ENCODE measurements around the gene FTO. TPM values are rescaled to one million over a fixed set of nuclear protein-coding genes. Genes with fewer than 3 reads are reported as not detected.

FTO gene
- total and polyA plus RNA-seq, 3 donors from 2014 or later, result 32.4 to 64.7 (median 50.3) TPM

DNA sequence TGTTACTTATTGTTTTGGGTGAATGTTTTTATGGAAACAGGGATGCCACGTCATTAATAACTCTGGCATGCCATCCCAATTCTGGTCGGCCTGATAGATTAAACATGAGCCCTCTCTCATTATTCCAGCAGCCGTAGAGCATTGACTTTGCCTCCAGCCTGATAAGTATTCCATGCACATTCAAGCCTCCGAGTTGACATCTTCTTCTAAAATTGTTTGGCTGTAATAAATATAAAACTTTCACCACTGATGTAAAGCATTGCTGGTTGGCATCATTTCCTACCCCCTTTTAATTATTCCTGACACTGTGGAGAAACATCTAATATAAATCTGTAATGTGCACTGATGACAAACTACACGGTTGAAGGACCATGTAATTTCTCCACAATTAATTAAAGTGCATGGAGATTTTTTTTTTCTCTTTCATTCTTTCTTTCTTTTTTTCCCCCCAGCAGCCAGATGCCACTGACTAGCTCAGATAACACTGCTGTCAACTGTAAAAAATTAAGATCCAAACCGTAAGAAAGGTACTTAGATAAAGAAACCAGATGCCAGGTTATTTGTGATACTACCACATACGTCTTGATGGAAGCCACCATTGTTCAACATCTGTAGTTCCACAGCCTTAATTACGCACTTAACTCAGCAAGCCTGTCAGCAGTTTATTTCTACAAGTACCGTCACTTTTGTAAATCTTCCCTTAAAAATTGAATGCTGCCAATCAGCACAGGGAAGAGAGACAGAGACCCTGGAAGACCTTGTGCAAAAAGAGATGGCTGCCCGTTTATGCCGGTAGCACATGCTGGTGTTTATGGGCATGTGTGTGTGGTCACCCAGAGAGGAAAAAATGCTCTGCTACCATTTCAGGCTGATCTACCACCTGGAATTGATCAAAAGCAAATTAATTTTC is 344.9 kb downstream of the FTO start:
- TF ChIP-seq POLR2A (IDR thresholded peaks at IDR 0.05) (no peak), CTCF (IDR thresholded peaks at IDR 0.05) (no peak)
- Histone ChIP-seq H3K27ac (no peak overlapping the region), H3K27me3 (no peaks in the 10 kb centered on the region), H3K9me3 (no peaks in the 10 kb centered on the region), H3K4me1 (no peaks in the 10 kb centered on the region), H3K36me3 (ENCODE audit: low read depth, missing control alignments) (no peaks in the 10 kb centered on the region), H3K4me3 (no peak overlapping the region)
- intact Hi-C loops (cut with DNase I; ENCODE audit: low total_unique reads), result no loop called here
- 78 to 83% methylated on average over 11 of the region's 11 CpGs for WGBS, 2 donors
- DNase-seq, result no peak

DNA sequence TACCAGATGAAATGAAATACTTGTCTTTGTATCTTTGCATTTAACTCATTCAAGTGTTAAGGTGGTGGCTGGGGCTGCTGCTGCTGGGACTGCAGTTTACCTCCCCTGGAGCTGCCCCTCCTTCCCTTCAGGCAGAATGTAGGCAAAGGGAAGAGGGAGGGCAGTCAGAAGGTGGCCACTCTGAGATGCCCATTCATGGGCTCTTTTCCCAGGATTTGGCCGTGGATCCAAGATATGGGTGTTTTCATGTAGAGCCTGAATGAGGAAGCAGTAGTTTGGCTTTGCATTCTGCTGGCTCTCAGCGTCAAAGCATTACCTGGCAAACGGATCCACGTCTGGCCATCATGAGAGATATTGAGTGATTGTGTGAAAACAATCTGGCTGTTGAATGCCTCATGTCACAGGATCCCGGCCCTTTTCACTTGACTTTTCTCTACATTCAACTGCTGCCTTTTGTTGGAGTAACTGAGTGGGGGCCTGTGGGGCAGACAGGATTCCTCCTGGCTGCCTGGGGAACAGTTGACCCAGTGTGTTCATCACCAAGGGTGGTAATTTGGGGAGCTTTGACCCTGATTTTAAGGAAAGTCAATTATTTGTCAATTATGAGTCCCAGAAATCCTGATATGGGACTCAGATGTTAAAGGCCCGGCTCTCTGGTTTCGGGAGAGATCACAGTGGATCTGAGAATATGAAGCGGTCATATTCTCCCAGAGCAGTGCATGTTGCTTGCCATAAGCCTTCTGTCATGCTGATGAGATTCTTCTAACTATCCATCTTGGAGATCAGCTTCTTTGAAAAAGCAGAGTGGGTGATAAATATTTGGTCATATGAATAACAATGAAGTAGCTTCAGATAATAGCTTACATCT is 345.9 kb downstream of the FTO start:
- intact Hi-C loops (cut with DNase I; ENCODE audit: low total_unique reads), result no loop called here
- Histone ChIP-seq H3K27me3 (no peaks in the 10 kb centered on the region), H3K4me3 (no peak overlapping the region), H3K4me1 (no peaks in the 10 kb centered on the region), H3K36me3 (ENCODE audit: low read depth, missing control alignments) (no peaks in the 10 kb centered on the region), H3K9me3 (no peaks in the 10 kb centered on the region), H3K27ac (no peak overlapping the region)
- 84 to 90% methylated on average over 7 to 8 of the region's 8 CpGs for WGBS, 2 donors
- DNase-seq, result no peak
- TF ChIP-seq POLR2A (IDR thresholded peaks at IDR 0.05) (no peak), CTCF (IDR thresholded peaks at IDR 0.05) (no peak)

GRCh38 chr16:54050459-54051210 is 346.7 kb downstream of the FTO start:
- no peaks in the 10 kb centered on the region for H3K27me3 ChIP-seq
- intact Hi-C loops (cut with DNase I; ENCODE audit: low total_unique reads), result no loop called here
- no peaks in the 10 kb centered on the region for H3K36me3 ChIP-seq (ENCODE audit: low read depth, missing control alignments)
- no peak for DNase-seq
- 80 to 81% methylated on average over 7 of the region's 7 CpGs for WGBS, 2 donors
- H3K27ac ChIP-seq, result no peak overlapping the region
- TF ChIP-seq POLR2A (IDR thresholded peaks at IDR 0.05), result no peak
- no peak for TF ChIP-seq CTCF (IDR thresholded peaks at IDR 0.05)
- H3K9me3 ChIP-seq, result no peaks in the 10 kb centered on the region
- no peaks in the 10 kb centered on the region for H3K4me1 ChIP-seq
- H3K4me3 ChIP-seq, result no peak overlapping the region

- intact Hi-C loops (cut with DNase I; ENCODE audit: low total_unique reads), result no loop called here
- no peaks in the 10 kb centered on the region for H3K9me3 ChIP-seq
- H3K27ac ChIP-seq, result no peak overlapping the region
- no peak for DNase-seq
- H3K4me1 ChIP-seq, result no peaks in the 10 kb centered on the region
- H3K4me3 ChIP-seq, result no peak overlapping the region
- 83 to 89% methylated on average over 5 of the region's 5 CpGs for WGBS, 2 donors
- TF ChIP-seq CTCF (IDR thresholded peaks at IDR 0.05), result no peak
- TF ChIP-seq POLR2A (IDR thresholded peaks at IDR 0.05), result no peak
- no peaks in the 10 kb centered on the region for H3K36me3 ChIP-seq (ENCODE audit: low read depth, missing control alignments)
- no peaks in the 10 kb centered on the region for H3K27me3 ChIP-seq
These were observed 347.9 kb downstream of the FTO start for GRCh38 chr16:54051821-54052220.

Data from testis (tissue), 3 donors.